ENCODE data around the gene DMRT2.

DNA sequence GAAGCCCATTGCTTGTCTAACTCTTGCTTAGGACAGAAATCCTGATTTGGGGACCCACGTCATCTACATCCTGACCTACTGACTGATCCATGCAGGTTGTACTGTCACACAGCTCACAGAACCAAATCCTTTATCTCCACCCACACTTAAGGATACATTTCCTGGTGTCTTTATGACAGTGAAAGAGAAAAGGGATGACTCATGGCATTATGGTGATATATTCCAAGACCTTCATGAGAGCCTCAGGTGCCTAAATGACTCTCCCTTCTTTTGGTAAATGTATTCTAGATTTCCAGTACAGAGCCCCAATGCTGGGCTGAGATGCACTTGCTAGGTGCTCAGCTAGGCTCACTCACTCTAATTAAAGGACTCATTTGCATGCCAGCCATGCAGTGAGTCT lies 26.0 kb upstream of the DMRT2 start:
- TF ChIP-seq MAX (IDR thresholded peaks at IDR 0.05) (no peak), TEAD4 (IDR thresholded peaks at IDR 0.05) (no peak), RAD21 (IDR thresholded peaks at IDR 0.05; ENCODE audit: low read depth) (no peak), CEBPB (IDR thresholded peaks at IDR 0.05) (no peak), FOXM1 (IDR thresholded peaks at IDR 0.05; ENCODE audit: borderline replicate concordance, low read depth) (no peak), TAF1 (IDR thresholded peaks at IDR 0.05; ENCODE audit: low read depth) (no peak), NFIC (IDR thresholded peaks at IDR 0.05) (no peak)
- TF ChIP-seq, protein P1, sequence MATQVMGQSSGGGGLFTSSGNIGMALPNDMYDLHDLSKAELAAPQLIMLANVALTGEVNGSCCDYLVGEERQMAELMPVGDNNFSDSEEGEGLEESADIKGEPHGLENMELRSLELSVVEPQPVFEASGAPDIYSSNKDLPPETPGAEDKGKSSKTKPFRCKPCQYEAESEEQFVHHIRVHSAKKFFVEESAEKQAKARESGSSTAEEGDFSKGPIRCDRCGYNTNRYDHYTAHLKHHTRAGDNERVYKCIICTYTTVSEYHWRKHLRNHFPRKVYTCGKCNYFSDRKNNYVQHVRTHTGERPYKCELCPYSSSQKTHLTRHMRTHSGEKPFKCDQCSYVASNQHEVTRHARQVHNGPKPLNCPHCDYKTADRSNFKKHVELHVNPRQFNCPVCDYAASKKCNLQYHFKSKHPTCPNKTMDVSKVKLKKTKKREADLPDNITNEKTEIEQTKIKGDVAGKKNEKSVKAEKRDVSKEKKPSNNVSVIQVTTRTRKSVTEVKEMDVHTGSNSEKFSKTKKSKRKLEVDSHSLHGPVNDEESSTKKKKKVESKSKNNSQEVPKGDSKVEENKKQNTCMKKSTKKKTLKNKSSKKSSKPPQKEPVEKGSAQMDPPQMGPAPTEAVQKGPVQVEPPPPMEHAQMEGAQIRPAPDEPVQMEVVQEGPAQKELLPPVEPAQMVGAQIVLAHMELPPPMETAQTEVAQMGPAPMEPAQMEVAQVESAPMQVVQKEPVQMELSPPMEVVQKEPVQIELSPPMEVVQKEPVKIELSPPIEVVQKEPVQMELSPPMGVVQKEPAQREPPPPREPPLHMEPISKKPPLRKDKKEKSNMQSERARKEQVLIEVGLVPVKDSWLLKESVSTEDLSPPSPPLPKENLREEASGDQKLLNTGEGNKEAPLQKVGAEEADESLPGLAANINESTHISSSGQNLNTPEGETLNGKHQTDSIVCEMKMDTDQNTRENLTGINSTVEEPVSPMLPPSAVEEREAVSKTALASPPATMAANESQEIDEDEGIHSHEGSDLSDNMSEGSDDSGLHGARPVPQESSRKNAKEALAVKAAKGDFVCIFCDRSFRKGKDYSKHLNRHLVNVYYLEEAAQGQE (IDR thresholded peaks at IDR 0.05; ENCODE audit: low read depth) = no peak
